Measurements from ENCODE around the gene PNPLA1.

GRCh38 chr6:36313649-36313936 is 43.7 kb downstream of the PNPLA1 start:
- TF ChIP-seq POLR2A (IDR thresholded peaks at IDR 0.05), result no peak
- TF ChIP-seq CTCF (IDR thresholded peaks at IDR 0.05), result no peak

Data from body of pancreas (tissue), 4 donors.